Fibroblast of skin of scalp (primary cell): ENCODE data around the gene PRMT6. TPM values are rescaled to one million over a fixed set of nuclear protein-coding genes. Genes with fewer than 3 reads are reported as not detected.
"Not testable (repeated sequence)": the region's sequence is repeated elsewhere in the genome, so short reads cannot be mapped to it uniquely, and the experiment has no call there.

ENCODE experiments used
- DNase-seq: peaks from one replicate; pipeline ENCODE4 v3.0.0-alpha.2; 2013
- polyA plus RNA-seq, 2 experiments: library from polyadenylated mRNA; unstranded; fragments of 120-200 nt; gene quantifications; one replicate each; pipeline ENCODE4 v1.2.1, GENCODE V29; 2013; ENCODE audit not compliant: insufficient read length in 2 of 2

Gene PRMT6
- polyA plus RNA-seq (2013, experiment 1 of 2; ENCODE audit: insufficient read length): 13.9 TPM
- polyA plus RNA-seq (2013, experiment 2 of 2; ENCODE audit: insufficient read length): 14.4 TPM

DNA sequence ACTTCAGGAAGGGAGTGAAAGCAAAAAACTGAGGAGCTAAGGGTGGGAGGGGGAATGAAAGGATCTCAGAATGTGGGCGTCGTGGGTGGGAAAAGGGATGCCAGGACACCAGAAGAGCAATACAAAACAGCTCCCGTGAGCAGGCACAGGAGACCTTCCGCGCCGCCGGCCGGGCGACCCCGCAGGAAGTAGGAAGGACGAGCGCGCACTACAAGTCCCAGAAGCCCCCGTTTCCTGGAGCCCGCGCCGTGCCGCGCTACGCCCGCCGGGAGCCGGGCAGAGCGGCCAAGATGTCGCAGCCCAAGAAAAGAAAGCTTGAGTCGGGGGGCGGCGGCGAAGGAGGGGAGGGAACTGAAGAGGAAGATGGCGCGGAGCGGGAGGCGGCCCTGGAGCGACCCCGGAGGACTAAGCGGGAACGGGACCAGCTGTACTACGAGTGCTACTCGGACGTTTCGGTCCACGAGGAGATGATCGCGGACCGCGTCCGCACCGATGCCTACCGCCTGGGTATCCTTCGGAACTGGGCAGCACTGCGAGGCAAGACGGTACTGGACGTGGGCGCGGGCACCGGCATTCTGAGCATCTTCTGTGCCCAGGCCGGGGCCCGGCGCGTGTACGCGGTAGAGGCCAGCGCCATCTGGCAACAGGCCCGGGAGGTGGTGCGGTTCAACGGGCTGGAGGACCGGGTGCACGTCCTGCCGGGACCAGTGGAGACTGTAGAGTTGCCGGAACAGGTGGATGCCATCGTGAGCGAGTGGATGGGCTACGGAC, at the start of gene PRMT6:
Gene PRMT6, plus strand, starts transcription at position 249 of the 771 bp plus-strand sequence. Its CDS starts 42 bp downstream, at position 291.
- DNase-seq: peak; percentile 79

DNA sequence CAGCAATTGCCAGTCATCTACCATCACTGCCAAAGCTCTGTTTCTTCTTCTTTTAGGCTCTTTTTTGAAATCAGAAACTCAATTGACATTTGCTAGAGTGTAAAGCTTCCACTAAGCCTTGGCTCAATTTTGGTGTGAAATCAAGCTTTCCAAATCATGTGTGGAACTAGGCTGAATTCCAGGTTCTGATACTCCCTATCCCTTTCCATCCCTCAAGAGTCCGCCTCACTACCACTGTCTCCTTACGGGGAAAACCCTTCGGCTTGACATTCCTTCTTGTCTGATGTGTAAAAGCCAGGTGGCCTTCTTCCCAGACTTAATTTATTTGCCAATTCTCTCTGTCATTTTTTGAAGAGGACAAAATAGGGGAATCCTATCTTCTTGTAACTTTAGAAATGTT, 47.2 kb upstream of the PRMT6 start:
- DNase-seq: no peak

DNA sequence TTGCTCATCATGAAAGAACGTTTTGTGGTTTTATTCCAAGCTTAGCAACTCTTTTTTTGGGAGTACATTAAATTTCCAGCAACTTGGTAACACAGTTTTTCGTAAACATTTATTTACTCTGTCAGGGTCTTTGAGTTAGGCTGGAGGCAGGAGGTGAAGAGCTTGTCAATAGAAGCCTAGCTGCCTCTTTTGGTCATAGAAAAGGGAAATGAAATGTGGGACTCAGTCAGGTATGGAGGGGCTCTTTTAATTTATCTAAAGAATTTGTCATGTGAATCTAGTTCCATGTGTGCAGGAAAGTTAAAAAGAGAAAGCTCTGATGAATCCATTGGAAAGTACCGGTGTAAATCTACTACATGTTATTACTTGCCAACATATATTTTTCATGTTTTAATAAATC, 45.9 kb upstream of the PRMT6 start:
- DNase-seq: no peak

DNA sequence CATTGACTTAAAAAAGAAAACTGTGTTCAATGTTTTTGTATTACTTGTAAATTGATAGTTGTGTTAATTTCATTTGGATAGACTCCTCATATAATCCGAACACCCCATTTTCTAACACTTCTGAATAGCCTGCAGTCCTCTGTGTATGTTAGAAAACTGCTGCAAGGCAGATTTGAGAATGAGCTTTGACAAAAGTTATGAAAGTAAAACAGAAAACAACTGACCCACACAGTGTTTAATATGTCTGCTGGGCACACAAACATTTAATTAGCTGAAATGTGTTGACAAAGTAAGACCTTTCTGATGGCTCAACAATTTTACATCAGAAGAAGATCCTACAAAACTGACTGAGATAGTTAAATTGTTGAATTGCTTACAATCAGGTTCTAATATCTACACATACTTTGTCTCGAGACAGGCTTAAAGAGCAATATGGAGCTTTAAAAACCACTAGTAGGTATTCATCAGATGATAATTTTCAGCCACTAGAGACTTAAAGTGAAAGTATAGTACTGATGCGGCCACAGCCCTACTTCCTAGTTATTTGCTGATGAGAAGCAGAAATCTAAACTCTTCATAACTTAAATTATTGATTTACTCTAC, 40.0 kb upstream of the PRMT6 start:
- no peak for DNase-seq

DNA sequence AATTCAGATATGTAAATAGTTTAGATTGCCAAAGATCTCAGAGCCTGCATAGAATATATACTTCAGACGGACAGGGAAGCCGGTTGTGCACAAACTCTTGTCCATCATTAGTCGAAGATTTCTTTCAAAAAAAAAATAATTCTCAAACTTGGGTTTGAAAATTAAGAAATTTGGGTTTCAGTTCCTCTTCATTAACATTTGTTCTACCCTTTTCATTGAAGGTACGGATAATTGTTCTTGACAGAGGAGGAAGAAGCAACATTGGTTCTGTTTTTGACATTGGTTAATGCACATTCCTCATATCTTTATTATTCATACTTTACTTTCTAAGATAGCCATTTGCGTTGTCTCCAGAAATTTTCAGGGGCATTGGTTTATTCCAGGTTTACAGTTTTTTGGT, 38.0 kb upstream of the PRMT6 start:
- no peak for DNase-seq

DNA sequence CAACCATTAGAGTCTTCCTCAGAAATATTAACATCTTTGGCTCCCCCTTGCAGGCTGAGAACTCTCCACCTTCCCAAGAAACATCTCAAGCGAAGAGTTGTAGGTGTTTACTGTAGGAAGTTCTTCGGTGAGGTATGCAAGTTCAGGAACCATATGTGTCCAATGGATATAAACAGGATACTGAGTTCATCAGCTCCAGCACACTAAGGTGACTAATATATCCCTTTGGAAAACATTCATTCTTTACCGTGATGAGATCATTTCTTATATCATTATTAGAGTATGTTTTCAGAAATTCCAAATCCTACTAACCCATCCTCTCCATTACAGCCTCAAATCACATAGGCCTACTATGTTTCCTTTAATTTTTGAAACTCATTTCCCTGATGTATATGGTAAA, 37.3 kb upstream of the PRMT6 start:
- peak; percentile 25 for DNase-seq

DNA sequence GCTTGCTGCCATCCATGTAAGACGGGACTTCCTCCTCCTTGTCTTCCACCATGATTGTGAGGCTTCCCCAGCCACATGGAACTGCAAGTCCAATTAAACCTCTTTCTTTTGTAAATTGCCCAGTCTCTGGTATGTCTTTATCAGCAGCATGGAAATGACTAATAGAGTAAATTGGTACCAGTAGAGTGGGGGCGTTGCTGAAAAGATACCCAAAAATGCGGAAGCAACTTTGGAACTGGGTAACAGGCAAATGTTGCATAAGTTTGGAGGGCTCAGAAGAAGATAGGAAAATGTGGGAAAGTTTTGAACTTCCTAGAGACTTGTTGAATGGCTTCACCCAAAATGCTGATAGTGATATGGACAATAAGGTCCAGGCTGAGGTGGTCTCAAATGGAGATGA, 17.6 kb upstream of the PRMT6 start:
- not testable (repeated sequence) for DNase-seq

DNA sequence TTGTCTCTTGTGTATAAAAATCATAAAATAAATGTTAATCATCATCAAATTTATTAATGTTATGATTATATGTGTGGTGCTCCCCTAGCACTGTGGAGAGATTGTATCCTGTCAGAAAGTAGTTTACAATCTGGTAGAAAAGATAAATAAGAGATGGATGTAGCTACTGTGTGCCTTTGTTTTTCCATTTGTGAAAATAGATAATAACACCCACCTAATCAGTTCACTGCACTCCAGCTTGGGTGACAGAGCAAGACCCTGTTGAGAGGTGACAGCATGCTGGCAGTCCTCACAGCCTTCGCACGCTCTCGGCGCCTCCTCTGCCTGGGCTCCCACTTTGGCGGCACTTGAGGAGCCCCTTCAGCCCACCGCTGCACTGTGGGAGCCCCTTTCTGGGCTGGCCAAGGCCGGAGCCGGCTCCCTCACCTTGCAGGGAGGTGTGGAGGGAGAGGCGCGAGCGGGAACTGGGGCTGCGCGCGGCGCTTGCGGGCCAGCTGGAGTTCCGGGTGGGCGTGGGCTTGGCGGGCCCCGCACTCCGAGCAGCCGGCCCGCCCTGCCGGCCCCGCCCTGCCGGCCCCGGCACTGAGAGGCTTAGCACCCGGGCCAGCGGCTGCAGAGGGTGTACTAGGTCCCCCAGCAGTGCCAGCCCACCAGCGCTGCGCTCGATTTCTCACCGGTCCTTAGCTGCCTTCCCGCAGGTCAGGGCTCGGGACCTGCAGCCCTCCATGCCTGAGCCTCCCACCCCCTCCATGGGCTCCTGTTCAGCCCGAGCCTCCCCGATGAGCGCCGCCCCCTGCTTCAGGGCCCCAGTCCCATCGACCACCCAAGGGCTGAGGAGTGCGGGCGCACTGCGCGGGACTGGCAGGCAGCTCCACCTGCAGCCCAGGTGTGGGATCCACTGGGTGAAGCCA, 11.9 kb upstream of the PRMT6 start:
- DNase-seq: not testable (repeated sequence)

DNA sequence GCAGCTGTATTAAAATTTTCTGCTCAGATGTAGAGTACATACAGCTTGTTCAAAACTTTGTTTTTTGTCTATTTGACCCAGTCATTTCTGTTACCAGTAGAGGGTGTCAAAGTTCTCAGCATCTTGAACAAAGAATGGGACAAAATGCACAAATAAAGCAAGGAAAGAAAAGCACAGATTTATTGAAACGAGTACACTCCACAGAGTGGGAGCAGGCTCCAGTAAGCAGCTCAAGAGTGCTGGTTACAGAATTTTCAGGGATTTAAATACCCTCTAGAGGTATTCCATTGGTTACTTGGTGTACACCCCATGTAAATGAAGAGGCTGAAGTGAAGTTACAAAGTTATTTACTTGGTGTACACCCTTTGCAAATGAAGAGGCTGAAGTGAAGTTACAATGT, 8.9 kb upstream of the PRMT6 start:
- peak; percentile 4 for DNase-seq

DNA sequence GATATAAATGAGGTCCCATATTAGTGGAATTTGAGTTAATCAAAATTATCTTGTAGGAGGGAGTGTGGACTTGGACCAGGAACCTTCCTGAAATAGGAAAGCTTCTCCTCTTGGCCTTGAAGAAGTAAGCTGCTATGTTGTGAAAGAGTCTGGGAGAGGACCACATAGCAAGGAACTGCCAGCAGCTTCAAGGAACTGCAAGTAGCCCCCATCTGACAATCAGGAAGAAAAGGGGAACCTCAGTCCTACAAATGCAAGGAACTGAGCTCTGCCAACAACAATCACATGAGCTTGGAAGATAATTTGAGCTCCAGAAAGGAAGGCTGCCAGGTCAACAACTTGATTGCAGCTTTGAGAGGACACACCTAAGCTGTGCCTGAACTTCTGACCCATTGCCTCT, 8.2 kb upstream of the PRMT6 start:
- no peak for DNase-seq

DNA sequence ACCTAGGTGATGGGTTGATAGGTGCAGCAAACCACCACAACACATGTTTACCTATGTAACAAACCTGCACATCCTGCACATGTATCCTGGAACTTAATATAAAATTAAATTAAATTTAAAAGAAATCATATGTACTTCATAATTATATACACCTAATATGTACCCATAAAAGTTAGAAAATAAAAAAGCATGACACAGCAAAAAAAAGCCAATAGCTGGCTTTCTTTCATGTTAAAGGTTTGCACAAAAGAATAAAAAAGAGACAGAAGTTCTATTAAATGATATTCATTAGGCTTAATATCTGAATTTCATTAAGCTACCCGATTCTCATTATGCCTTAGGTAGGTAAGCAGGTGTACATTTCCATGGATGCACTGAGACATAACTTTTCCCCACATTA, 5.2 kb upstream of the PRMT6 start:
- no peak for DNase-seq

DNA sequence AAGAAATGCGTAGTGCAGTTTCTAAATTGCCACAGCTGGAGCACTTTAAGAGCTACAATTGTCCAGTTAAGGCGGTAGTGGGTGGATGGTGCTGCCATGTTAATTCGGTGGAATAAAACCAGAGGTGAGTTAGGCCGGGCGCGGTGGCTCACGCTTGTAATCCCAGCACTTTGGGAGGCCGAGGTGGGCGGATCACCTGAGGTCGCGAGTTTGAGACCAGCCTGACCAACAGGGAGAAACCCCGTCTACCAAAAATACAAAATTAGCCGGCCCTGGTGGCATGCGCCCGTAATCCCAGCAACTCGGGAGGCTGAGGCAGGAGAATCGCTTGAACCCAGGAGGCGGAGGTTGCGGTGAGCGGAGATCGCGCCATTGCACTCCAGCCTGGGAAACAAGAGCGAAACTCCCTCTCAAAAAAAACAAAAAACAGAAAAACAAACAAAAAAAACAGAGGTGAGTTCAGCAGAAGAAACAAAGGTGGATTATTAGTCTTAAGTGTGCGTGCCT, 502 bp upstream of the PRMT6 start:
- not testable (repeated sequence) for DNase-seq

DNA sequence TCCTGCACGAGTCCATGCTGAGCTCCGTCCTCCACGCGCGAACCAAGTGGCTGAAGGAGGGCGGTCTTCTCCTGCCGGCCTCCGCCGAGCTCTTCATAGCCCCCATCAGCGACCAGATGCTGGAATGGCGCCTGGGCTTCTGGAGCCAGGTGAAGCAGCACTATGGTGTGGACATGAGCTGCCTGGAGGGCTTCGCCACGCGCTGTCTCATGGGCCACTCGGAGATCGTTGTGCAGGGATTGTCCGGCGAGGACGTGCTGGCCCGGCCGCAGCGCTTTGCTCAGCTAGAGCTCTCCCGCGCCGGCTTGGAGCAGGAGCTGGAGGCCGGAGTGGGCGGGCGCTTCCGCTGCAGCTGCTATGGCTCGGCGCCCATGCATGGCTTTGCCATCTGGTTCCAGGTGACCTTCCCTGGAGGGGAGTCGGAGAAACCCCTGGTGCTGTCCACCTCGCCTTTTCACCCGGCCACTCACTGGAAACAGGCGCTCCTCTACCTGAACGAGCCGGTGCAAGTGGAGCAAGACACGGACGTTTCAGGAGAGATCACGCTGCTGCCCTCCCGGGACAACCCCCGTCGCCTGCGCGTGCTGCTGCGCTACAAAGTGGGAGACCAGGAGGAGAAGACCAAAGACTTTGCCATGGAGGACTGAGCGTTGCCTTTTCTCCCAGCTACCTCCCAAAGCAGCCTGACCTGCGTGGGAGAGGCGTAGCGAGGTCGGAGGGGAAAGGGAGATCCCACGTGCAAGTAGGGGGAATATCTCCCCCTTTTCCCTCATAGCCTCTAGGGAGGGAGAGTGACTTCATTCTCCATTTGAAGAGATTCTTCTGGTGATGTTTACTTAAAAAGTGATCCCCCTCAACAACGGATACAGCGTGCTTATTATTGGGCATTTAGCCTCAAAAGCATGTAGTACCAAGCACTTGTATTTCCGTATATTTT, 991 bp downstream of the PRMT6 start:
- peak; percentile 41 for DNase-seq

DNA sequence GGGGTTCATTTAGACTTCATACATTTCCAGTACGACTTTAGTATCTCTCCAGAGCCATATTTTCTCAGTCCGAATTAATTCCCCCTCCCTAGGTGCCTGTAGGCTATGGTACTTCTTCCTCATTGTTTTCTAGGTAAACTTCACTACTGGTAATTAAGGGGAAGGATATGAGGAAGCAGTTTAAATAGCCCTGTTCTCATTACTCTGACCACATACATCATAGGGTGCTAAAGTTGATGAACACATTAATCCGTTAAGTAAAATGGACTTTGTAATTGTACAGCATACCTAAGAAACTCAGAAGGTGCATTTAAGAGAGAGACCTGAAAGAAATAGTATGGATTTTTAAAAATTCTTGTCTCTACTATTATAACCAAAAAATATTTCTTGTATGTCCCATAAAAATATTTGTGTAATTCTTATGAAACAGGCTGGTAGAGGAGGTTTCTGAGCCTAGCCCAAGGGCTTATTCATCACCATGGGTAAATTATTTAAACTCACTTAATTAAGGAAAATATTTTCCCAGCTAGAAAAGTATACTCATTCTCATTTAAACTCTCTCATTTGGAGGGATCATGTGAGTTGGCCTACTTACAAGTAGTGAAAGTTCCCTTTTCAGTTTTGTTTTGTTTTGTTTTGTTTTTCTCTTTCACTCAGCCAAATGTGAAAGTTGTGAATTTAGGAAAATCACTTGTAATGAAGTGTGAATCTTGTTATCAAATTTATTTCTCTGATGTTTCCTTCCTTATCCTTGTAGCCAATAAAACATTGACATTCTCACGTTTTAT, 2.0 kb downstream of the PRMT6 start:
- no peak for DNase-seq

DNA sequence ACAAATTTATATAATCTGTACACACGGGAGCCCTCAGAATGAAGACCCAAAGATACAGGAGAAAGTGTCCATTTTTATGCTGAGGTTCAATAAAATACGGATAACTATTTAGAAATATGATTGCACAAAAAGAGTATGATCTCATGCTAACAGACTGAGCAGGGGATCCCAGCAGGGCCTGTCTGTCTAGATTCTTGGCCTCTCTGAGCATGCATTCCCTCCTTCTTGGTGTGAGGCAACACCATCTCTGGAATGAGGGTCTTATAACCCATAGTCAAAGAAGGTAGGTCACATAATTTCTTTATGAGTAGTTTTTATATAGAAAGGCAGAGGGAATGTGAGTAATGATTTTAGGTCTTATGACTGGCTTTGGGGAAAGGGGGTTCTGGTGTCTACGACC, 5.4 kb downstream of the PRMT6 start:
- no peak for DNase-seq

DNA sequence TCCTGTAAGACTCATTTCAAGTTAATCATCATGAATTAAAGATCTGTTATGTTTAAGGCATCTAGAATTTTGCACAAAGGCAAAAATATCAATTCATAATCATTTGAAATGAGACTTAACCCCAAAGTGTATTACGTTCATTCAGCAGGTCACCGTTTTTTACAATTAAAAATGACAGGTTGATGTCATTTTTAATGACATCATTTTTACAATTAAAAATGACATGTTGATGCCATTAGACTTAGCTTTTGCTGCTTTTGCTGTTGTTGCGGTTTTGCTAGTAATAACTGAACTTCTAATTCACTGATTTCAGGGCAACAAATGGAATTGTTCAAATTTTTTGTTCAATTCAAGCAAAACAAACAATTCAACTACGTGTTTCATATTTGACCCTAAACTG, 17.0 kb downstream of the PRMT6 start:
- no peak for DNase-seq

DNA sequence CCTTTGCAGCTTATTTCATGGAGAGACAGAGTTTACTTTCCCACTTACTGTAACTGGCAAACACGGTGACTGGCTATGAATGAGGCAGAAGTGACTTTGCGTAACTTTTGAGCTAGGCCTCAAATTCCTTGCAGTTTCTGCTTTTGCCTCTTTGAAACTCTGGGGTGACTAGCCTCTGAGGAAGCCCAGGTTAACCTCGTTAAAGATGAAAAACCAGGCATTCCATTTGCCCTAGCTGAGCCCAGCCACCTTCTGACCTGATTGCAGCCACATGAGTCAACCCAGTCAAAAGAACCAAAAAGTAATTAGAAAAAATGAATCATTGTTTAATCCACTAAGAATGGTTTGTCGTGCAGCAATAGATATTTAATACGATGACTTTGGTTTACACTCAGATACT, 20.4 kb downstream of the PRMT6 start:
- peak; percentile 31 for DNase-seq

DNA sequence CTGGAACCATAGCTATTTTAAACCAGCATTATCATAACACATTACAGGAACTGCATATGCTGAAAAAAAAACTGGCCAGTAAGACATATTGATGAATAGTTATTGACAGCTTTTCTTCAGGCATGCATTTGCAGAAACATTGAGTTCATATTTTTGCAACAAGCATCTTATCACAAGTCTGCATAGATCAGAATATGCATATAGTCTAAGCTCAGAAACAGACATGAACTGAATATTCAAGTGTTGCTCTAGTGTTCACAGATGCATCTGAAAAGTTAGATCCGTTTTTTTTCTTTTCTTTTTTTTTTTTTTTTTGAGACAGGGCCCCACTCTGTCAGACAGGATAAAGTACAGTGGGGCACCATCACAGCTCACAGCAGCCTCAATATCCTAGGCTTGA, 22.8 kb downstream of the PRMT6 start:
- DNase-seq: no peak

DNA sequence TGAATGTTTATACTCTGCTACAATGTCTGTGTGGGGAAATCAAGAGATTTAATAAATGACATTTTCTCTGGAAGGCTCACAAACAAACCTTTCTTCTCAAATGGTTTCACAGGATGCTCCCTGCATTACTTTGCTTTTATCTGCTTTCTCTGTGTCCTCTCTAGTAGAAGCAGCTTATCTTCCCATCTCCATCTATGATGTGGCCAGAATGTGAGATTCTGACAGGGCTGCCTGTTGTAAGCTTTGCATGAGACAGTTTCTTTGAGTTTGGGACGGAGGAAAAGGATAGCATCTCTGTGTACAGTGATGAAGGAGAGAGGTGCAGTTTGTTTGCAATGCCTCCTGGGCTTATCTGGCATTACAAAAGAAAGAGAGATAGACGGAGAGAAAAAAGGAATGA, 24.6 kb downstream of the PRMT6 start:
- DNase-seq: no peak

DNA sequence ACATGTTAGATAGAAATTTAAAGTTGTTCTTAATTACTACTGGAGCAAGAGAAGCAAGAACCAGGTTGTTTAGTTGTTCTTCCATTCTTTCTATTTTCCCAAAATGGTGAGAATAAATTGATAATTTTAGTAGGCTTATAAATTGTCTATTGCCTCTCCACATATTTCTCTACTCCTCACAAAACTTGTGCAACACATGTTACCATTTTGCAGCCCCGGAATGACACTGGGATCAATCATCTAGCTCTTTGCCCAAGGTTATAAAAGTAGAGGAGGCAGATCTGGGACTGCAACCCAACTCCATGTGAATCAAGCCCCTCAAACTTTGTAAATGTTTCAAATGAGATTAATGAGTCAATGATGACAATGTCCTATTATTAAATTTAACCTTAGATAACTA, 34.9 kb downstream of the PRMT6 start:
- DNase-seq: no peak

DNA sequence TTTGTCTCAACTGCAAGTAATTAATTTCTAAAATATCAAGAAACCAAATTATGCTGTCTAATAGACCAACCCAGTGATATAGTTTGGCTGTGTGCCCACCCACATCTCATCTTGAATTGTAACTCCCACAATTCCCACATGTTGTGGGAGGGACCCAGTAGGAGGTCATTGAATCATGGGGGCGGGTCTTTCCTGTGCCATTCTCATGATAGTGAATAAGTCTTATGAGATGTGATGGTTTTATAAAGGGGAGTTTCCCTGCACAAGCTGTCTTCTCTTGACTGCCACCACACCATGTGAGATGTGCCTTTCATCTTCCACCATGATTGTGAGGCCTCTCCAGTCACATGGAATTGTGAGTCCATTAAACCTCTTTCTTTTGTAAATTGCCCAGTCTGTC, 36.9 kb downstream of the PRMT6 start:
- peak; percentile 51 for DNase-seq
